DLD1 (cell line): ENCODE measurements around the gene SMCP.

Source experiments
- in situ Hi-C: cut with HindIII; loops from 2 replicates; pipeline ENCODE4 v1.10.0; 2017; ENCODE audit warnings: low sequenced_read_pairs

SMCP gene

DNA sequence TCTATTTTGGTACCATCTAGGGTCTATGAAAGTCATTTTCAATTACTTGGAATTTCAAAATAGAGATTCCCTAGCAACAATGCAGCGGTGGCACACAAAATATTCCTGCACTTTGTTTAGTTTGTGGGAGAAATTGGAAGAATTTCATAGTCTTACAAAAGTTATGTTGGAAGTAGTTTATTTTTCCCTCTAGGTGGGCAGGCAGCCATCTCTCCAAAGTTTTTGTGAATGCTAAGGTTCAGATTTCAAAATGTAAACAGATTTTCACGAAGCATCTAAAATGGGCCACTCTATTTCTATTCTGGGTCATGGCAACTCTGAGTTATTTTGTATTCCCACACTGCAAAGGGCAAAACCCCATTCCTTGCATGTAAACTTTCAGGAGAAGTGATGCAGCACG, 8.0 kb downstream of the SMCP start:
- in situ Hi-C loops: no loop called here

DNA sequence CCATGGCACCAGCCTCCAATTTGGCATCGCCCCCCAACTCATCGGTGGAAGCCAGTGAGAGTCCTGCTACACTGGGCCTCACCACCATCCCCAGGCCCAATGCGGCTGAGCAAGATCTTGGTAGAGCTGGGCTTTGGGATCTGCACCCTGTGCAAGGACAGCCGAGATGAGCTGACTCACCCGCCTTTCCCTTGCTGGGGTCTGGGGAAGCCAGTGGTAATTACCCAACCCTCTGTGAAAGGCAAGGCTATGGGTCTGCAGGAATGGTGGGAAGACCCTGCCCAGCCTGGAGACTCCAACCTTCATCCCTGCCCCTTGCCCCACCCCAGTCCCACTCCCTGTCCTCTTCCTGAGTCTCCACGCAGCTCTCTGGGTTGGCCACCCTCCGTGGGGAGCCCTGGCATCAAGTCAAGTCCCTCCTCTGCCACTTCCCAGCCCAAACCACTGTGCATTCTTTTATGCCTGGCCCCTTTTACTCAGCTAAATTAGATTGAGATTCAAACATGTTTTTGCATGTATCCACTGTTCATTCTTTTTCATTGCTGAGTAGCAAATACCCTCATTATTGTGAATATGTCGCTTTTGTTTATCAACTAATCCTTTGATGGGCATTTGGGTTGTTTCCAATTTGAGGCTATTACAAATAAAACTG, 8.8 kb downstream of the SMCP start:
- in situ Hi-C loops: no loop called here

DNA sequence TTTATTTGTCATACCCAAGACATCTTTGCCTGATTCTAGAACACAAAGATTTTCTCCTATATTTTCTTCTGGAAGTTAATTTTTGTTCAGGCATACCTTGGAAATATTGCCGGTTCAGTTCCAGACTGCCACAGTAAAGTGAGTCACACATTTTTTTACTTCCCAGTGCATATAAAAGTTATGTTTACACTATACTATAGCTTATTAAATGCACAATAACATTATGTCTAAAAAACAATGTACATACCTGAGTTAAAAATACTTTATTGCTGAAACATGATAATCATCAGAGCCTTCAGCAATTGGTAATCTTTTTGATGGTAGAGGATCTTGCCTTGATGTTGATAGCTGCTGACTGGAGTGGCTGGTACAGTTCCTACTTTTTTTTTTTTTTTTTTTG, 10.0 kb downstream of the SMCP start:
- in situ Hi-C loops: no loop called here

DNA sequence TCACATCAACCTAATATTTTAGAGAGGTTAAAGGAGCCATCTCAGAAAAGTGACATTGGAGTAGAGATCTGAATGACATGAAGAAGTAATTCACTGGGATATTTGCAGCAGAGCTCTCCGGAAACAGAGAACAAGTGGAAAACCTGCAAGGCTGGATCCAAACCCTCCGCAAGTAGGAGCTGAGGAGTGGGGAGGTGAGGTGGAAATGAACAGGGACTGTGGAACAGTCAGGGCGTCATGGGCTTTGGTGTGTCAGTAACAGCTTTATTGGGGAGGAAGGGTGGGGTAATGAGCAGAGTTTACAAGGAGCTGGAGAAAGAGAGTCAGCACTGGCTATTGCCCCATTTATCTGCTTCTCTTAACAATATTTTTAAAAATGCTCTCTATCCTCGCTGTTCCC, 20.9 kb downstream of the SMCP start:
- in situ Hi-C loops: no loop called here

DNA sequence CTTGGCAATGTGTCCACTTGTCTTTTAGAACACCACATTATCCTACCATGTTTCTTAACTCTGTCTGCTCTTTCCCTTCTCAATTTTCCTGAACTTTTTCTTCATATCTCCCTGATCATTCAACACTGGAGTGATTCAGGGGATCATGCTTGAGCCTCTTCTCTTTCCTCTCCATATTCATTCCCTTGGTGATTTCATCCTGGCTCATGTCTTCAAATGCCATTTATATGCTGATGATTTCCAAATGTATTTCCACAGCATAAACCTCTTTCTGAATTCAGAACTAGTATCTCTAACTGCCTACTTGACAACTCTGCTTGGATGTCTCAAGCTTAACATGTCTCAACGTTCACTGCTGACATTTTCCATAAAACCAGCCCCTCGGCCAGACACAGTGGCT, 21.8 kb downstream of the SMCP start:
- in situ Hi-C loops: no loop called here

DNA sequence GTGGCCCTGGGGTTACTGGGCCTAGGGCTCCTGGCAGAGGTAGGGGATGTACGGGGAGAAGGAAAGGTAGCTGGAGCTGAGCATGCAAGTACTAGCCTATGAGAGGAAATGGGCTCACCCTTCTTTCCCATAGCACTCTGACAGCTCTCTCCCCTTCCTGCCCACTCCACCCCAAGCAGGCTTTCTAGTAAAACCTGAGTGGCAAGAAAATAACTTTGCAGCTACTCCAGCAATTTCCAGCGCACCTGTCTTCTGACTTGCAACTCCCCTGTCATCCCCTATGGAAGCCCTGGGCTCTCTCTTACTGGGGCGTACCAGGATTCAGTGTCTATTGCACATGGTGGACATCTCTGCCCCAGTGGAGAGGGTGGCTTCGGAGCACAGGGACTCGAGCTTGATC, 23.5 kb downstream of the SMCP start:
- in situ Hi-C loops: no loop called here

DNA sequence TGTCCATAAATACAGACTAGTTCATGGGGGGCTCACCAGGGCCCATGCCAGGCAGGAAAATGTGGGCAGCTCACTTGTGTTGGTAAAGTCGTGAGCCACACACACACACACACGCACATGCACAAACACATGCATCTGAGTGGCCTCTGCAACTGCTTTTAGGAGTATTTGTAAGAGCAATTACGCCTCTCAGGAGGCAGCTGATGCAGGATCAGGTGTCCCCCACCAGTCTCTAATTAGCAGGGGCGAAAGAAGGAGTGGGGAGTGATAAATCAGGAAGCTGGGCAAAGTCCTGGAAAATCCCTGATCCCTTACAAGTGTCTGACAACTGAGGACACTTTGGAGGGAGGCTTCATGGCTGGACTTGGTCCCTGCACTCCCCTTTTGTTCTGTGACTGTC, 24.5 kb downstream of the SMCP start:
- in situ Hi-C loops: no loop called here

DNA sequence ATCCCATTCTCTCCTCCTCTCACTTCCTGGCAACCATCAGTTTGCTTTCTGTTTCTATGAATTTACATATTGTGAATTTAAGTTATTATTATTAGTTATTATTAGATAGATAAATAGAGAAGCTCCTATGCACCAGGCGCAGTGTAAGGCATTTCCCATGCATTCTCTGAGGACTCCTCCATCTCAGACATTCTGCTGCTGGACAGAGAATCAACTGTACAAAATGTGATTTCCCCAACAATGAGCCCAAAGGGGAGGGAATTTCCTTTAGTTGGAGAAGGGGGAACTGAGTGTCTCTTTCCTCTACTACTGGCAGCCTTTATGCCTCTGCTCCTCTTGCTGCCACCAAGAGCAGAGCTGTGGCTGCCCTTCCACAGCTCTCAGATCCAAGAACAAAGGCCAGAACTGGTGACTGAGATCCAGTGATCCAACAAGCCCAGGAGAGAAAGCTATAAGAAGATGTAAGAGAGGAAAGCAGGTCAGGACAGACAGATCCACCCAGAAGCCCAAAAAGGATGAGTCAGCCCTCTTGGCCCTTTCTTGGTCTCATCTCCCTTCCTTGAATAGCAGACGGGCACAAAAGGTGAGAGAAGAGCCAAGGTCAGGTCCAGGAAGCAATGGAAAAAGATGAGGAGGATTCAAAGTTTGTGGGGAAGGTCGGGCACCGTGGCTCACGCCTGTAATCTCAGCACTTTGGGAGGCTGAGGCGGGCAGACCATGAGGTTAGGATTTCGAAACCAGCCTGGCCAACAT, 26.7 kb downstream of the SMCP start:
- in situ Hi-C loops: no loop called here

DNA sequence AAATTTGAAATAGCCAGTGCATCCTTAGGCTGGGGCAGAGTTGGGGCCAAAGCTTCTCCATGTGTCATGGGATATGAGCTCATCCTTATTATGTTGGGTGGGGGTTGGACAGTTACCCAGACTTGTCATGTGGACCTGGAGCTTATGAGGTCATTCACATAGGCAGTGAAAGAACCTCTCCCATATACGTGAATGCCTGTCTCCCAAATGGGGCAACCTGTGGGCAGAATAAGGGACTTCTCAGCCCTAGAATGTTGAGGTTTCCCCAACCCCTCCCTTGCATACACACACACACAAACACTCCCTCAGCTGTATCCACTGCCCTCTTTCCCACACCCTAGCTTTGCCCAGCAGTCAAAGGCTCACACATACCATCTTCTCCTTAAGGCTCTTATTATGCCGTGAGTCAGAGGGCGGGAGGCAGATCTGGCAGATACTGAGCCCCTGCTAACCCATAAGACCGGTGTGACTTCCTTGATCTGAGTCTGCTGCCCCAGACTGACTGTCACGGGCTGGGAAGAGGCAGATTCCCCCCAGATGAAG, 28.0 kb downstream of the SMCP start:
- in situ Hi-C loops: no loop called here

DNA sequence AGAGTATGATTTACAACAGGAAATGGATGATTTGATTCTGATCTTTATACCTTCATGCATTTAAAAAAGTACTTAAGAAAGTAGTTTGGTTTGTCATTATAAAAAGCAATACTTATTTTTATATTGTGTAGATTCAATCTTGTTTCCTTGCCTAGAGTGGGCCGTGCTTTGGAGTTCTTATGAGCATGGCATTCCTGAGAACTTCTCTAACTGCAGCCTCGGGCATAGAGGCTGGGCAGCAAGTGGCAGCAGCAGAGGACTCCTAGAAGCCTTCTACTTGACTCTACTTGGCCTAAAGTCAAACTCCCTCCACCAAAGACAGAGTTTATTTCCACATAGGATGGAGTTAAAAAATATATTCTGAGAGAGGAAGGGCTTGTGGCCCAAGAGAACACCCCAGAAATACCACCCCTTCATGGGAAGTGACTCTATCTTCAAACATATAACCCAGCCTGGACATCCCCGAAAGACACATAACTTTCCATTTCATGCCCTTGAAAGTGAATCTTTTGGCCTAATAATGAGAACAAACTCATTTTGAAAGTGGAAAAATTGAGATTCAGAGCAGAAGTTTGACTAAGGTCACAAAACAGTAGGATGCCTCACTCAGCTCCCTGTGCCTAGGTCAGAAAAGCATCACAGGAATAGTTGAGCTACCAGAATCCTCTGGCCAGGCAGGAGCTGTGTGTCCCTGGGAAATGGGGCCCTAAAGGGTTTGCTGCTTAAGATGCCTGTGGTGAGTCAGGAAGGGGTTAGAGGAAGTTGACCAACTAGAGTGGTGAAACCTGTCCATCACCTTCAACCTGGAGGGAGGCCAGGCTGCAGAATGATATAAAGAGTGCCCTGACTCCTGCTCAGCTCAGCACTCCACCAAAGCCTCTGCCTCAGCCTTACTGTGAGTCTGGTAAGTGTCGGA, 29.8 kb downstream of the SMCP start, which contains the start of gene IVL:
TSS of gene IVL (plus strand) at position 861 of the 916 bp plus-strand sequence. CDS start 1,252 bp downstream, outside the sequence.
- in situ Hi-C loops: no loop called here

DNA sequence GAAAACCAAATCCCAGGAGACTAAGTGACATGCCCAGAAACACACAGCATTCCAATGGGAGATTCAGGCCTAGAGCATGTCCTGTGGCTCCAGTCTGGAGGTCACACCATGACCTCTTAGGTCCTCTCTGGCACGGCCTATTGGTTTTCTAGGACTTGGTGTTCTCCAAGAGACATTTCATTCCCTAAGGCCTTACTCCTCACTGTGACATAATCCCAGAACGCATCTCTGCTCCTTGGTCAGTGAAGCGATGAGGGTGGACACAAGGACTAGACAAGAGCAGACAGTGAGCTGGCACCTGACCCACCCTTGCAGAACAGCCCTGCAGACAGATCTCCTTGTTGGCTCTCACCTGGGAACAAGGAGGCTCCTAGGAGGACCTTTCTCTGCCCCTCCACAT, 31.1 kb downstream of the SMCP start:
- in situ Hi-C loops: no loop called here

DNA sequence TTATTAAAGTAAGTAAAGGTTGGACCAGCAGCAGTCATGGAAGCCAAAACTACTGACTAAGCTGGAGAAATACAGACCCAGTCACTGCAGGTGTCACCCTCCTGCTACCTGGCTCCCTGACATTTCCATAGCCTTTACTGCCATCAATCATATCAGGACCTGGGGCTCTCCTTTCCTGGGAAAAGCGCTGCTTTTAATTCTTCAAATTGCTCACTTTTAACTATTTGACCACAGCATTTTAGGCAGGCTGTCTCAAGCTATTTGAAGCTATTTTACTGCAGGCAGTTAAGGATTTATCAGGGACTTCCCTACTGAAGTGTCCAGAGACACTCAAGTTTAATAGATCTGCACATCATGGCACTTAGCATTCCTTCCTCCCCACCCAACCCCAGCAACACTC, 34.3 kb downstream of the SMCP start:
- in situ Hi-C loops: no loop called here

DNA sequence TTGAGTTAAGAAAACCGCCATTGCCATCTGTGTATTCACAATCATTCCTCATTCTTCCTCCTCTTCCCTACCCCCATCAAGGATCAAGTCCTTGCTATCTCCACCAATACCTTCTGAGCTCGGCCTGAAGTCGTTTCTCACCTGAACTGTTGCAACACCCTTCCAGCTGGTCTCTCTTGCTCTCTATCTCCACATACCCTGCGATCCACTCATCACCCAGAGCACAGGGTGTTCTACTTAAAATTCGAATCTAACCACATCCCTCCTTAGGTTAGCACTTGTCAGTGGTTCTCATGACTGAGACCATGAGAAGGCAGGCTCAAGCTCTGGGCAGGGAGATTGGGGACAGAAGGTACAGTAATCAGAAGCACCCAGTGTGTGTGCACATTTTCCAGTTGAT, 34.8 kb downstream of the SMCP start:
- in situ Hi-C loops: no loop called here

DNA sequence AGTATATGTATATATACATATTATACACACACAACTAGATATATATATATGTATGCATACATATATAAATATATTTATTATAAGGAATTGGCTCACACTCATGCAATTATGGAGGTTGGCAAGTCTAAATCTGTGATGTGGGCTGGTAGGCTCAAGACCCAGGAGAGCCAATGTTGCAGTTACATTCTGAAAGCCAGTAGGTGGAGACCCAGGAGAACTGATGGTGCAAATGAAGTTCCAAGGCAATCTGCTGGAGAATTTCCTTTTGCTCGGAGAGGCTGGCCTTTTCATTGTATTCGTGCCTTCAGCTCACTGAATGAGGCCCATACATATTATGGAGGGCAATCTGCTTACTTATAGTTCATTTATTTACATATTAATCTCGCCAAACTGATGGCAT, 39.7 kb downstream of the SMCP start:
- in situ Hi-C loops: no loop called here

DNA sequence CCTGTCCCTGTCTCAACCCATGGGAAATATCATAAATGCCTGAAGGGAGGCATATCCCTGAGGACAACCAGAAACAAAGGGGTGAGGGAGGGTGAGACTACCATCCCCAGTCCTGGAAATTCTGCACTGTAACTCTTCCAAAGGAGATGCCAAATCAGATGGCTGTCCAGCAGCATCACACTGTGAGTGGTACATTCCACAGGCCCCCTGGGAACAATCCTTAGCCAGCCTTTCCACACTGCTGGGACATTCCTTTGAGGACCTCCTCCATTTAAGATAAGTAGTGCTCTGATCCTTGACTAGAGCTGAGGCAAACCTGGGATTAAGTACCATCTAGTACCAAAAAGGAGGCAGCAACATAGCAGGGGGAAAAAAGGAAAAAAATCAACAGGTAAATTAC, 40.9 kb downstream of the SMCP start:
- in situ Hi-C loops: no loop called here

DNA sequence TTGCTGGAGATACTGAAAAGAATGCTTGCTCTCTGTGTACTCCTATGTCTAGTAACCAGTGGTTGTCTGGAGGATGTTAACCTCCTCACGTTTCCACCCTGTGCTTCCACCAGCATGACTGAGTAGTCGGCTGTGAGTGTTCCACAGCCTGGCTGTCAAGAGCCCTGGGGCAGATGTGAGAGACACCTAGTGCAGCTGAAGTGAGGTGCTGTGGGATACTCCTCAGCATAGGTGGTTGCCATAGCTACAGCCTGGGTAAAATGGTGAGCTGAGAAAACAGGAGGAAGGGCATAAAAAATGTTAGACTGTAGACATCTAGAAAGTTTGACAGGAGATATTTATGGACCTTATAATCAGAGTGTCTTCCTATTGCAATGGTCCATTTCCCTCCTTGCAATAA, 46.1 kb downstream of the SMCP start:
- in situ Hi-C loops: no loop called here

DNA sequence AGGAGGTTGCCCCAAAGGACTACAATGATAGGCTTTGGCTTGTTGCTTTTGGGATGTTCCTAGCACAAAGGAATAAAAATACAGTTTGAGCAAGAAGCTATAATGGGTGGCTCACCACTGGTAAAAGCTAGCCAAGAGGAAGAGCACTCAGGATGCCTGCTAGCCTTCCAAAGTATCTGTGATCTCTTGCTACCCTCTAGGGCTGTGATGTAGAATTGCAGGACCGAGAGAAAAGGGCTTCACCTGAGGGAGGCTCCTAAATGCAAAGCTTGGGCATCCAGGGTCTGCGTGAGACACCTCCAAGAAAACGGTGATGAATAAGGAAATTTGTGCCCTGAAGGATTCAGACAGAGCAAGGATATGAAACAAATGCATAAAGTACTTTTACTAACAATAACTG, 48.0 kb downstream of the SMCP start:
- in situ Hi-C loops: no loop called here

DNA sequence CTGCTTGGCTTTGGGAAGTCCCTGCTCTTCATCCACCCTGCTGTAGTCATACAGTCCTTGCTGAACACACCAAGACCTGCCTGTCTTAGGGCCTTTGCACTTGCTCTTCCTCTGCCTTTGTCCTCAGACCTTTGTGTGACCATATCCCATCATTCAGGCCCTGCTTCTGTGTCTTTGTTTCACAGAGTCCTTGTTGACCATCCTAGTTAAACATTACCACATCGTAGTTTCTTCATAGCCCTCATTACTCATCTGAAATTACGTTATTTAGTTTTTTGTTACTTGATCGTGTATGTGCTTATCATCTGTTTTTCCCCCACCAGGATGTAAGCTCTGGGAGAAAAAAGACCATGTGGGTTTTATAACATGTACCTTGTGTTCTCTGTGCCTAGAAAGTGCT, 50.5 kb downstream of the SMCP start:
- in situ Hi-C loops: no loop called here

DNA sequence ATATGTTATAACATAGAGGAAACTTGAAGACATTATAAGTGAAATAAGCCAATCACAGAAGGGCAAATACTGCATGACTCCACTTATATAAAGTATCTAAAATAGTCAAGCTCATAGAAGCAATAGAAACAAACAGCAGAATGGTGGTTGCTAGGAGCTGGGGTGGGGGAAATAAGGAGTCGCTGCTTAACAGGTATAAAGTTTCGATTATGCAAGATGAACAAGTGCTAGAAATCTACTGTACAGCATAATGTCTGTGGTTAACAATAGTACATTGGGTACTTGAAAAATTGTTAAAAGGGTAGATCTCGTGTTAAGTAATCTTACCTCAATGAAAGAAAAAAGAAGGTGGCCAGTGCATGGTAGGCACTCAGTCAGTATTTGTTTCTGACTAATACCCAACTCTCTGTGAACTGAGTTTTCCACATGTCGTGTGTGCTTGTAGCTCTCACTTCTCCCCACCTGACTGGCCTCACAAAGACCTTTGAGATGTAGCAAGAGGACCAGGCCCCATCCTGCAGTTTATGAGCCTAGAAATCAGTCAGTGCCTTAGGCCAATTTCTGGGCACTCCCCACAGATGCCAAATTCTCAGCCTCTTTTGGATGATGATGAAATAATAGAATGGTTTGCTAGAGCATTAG, 54.2 kb downstream of the SMCP start:
- in situ Hi-C loops: no loop called here

DNA sequence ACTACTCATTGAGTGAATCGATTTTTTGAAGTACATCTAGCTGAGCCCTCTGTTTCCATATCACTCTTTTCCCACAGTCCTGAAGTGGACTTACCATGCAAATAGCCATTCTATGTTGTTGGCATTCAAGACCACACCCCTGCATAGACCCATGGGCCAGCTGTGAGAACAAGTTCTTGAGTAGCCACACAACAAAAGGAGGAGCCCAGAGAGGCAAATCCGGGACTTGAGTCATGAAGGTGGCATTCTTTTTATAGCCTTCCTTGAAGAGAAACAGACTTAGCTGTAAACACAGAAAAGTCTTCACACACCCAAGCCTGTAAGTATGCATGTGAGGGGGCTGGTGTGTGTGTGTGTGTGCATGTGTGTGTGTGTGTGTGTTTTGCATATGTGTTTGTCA, 55.1 kb downstream of the SMCP start:
- in situ Hi-C loops: no loop called here
